Hepatocyte (in vitro differentiated cells): Measurements from ENCODE around the gene CRIP2. TPM values are rescaled to one million over a fixed set of nuclear protein-coding genes. Genes with fewer than 3 reads are reported as not detected.

Experiments
- DNase-seq: peaks from one replicate; pipeline ENCODE4 v3.0.0-alpha.2; 2016; ENCODE audit warnings: low spot score
- H2AFZ ChIP-seq: fragments of 200-600 bp; sonication (generic); 2 replicates; pipeline ENCODE4 v1.6.0; 2016; ENCODE audit warnings: antibody characterized with exemption, mild to moderate bottlenecking
- H3K27ac ChIP-seq: fragments of 200-600 bp; sonication (generic); 2 replicates; pipeline ENCODE4 v1.5.1; 2016; ENCODE audit warnings: mild to moderate bottlenecking
- H3K27me3 ChIP-seq: fragments of 200-600 bp; sonication (generic); 2 replicates; pipeline ENCODE4 v1.6.1; 2016
- H3K36me3 ChIP-seq: fragments of 200-600 bp; sonication (generic); replicated peaks from 2 replicates; pipeline ENCODE4 v1.5.1; 2016; ENCODE audit warnings: low read depth; ENCODE audit not compliant: insufficient read depth
- H3K4me1 ChIP-seq: fragments of 200-600 bp; sonication (generic); 2 replicates; pipeline ENCODE4 v1.5.1; 2016; ENCODE audit warnings: mild to moderate bottlenecking, moderate library complexity; ENCODE audit not compliant: insufficient read depth
- H3K4me2 ChIP-seq: fragments of 200-600 bp; sonication (generic); 2 replicates; pipeline ENCODE4 v1.6.0; 2016
- H3K4me3 ChIP-seq: fragments of 200-600 bp; sonication (generic); 2 replicates; pipeline ENCODE4 v1.5.1; 2016; ENCODE audit warnings: mild to moderate bottlenecking
- H3K79me2 ChIP-seq: fragments of 200-600 bp; sonication (generic); 2 replicates; pipeline ENCODE4 v1.6.0; 2017; ENCODE audit warnings: mild to moderate bottlenecking
- H3K9me2 ChIP-seq: fragments of 200-600 bp; sonication (generic); replicated peaks from 2 replicates; pipeline ENCODE4 v1.6.0; 2017; ENCODE audit warnings: mild to moderate bottlenecking; ENCODE audit not compliant: insufficient read depth
- H3K9me3 ChIP-seq: fragments of 200-600 bp; sonication (generic); 2 replicates; pipeline ENCODE4 v1.5.1; 2016; ENCODE audit warnings: low read depth, mild to moderate bottlenecking
- H4K20me1 ChIP-seq: fragments of 200-600 bp; sonication (generic); 2 replicates; pipeline ENCODE4 v1.6.0; 2016; ENCODE audit warnings: mild to moderate bottlenecking; ENCODE audit not compliant: insufficient read depth, poor library complexity, severe bottlenecking
- CTCF ChIP-seq: fragments of 200-600 bp; sonication (generic); IDR thresholded peaks from 2 replicates; pipeline ENCODE4 v1.5.1; 2016; ENCODE audit warnings: antibody characterized with exemption, mild to moderate bottlenecking; ENCODE audit not compliant: poor library complexity
- EZH2 ChIP-seq: fragments of 200-600 bp; sonication (generic); IDR thresholded peaks from 2 replicates; pipeline ENCODE4 v1.6.1; 2016; ENCODE audit warnings: antibody characterized with exemption, mild to moderate bottlenecking, borderline replicate concordance
- EZH2phosphoT487 ChIP-seq: fragments of 200-600 bp; sonication (generic); IDR thresholded peaks from one replicate; pipeline ENCODE4 v1.6.1; 2018; ENCODE audit warnings: antibody characterized with exemption, mild to moderate bottlenecking, low read depth, moderate library complexity; ENCODE audit not compliant: unreplicated experiment, severe bottlenecking
- WGBS: methylation state at CpG from one replicate; pipeline ENCODE4 v1.1.6; 2016; ENCODE audit warnings: low lambda C conversion rate; ENCODE audit errors: missing lambda C conversion rate; 5-methylcytosine and 5-hydroxymethylcytosine counted together
- polyA plus RNA-seq: library from polyadenylated mRNA; unstranded; fragments of >200 nt; fragmentation: Nextera tagmentation; extraction: Ambion mirVana; gene quantifications from 2 replicates; pipeline ENCODE4 v1.2.1, GENCODE V29; 2016
- total RNA-seq: library from RNA; depleted of rRNA; stranded (reverse); fragments of >200 nt; gene quantifications from 2 replicates; pipeline ENCODE4 v1.2.3, GENCODE V29; 2014

Gene CRIP2
- total and polyA plus RNA-seq, 2 experiments from 2014 or later: 8.3 to 29.1 TPM

GRCh38 chr14:105467249-105467941, 7.2 kb upstream of the CRIP2 start:
- no peak overlapping the region for H3K27ac ChIP-seq
- WGBS: 89% methylated on average over 20 of the region's 20 CpGs
- TF ChIP-seq EZH2: no peak
- no peak for TF ChIP-seq EZH2phosphoT487
- no peak for TF ChIP-seq CTCF
- no peak overlapping the region for H3K4me2 ChIP-seq
- no peak for DNase-seq
- H2AFZ ChIP-seq: no peak overlapping the region
- H3K4me1 ChIP-seq: peaks cover 18% of the 10 kb centered on the region
- no peaks in the 10 kb centered on the region for H3K27me3 ChIP-seq
- no peaks in the 10 kb centered on the region for H3K9me3 ChIP-seq
- H3K9me2 ChIP-seq: no peaks in the 10 kb centered on the region
- no peaks in the 10 kb centered on the region for H3K79me2 ChIP-seq
- H3K36me3 ChIP-seq: no peaks in the 10 kb centered on the region
- H3K4me3 ChIP-seq: no peak overlapping the region
- no peaks in the 10 kb centered on the region for H4K20me1 ChIP-seq

GRCh38 chr14:105467942-105468471, 6.6 kb upstream of the CRIP2 start:
- H3K9me3 ChIP-seq: no peaks in the 10 kb centered on the region
- no peaks in the 10 kb centered on the region for H3K79me2 ChIP-seq
- H2AFZ ChIP-seq: no peak overlapping the region
- H3K4me2 ChIP-seq: no peak overlapping the region
- H3K4me3 ChIP-seq: no peak overlapping the region
- DNase-seq: no peak
- H3K9me2 ChIP-seq: no peaks in the 10 kb centered on the region
- TF ChIP-seq CTCF (no peak), EZH2 (no peak), EZH2phosphoT487 (no peak)
- 98% methylated on average over 22 of the region's 22 CpGs for WGBS
- H3K27ac ChIP-seq: no peak overlapping the region
- no peaks in the 10 kb centered on the region for H3K36me3 ChIP-seq
- H4K20me1 ChIP-seq: no peaks in the 10 kb centered on the region
- peaks cover 18% of the 10 kb centered on the region for H3K4me1 ChIP-seq
- no peaks in the 10 kb centered on the region for H3K27me3 ChIP-seq

DNA sequence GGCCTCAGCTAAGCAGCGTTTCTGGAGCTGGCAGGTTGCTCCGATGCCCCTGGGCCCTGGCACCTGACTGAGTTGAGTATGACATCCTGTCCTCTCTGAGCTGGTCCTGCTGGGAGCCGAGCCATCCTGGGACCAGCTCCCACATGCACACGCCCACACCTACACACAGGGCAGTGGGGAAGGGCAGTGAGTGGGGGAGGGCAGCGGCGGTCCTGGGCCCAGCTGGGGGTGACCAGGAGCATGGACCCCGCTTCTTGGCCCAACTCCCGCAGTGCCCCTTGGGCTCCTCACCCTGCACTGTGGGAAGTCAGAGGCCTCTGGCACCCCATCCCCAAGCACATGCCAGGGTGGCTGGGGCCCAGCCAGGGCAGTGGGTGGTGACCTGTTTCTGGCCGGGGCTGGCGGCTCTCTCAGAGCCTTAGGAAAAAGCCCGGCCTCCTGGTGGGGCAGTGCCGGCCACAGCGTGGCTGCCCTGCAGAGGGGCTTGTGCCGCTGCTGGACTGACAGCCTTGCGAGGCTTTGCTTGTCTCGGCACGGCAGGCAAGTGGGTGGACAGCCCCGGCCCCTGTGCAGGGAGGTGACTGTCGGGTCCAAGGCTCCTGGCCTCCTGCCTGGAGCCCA, 5.9 kb upstream of the CRIP2 start:
- no peak overlapping the region for H3K27ac ChIP-seq
- H3K4me3 ChIP-seq: no peak overlapping the region
- H3K9me2 ChIP-seq: no peaks in the 10 kb centered on the region
- H3K9me3 ChIP-seq: no peaks in the 10 kb centered on the region
- H3K4me1 ChIP-seq: peaks cover 25% of the 10 kb centered on the region
- H4K20me1 ChIP-seq: no peaks in the 10 kb centered on the region
- no peaks in the 10 kb centered on the region for H3K27me3 ChIP-seq
- no peak overlapping the region for H3K4me2 ChIP-seq
- TF ChIP-seq EZH2 (no peak), EZH2phosphoT487 (no peak), CTCF (no peak)
- no peak for DNase-seq
- no peak overlapping the region for H2AFZ ChIP-seq
- no peaks in the 10 kb centered on the region for H3K36me3 ChIP-seq
- WGBS: 97% methylated on average over 18 of the region's 19 CpGs
- no peaks in the 10 kb centered on the region for H3K79me2 ChIP-seq
